Caco-2 (cell line): Measurements from ENCODE around the gene GPR3. TPM values are rescaled to one million over a fixed set of nuclear protein-coding genes. Genes with fewer than 3 reads are reported as not detected.

ENCODE experiments used
- BruUV-seq: library from RNA; stranded (reverse); fragments of 400-500 nt; replicated peaks from 2 replicates; lab custom pipeline; 2021; lab: Mats Ljungman, UMichigan
- CTCF ChIA-PET: fragments of 300-600 bp; sonication (Branson Sonifier 250); formaldehyde crosslinking; loops from one replicate; lab custom pipeline; 2022; ENCODE audit warnings: antibody characterized with exemption; lab: Charles Lee
- POLR2A ChIA-PET: fragments of 300-600 bp; sonication (Branson Sonifier 250); formaldehyde crosslinking; loops from one replicate; lab custom pipeline; 2022; ENCODE audit warnings: antibody characterized with exemption; lab: Charles Lee
- DNase-seq, 2 experiments: peaks; one replicate each; pipeline versions ENCODE4 v3.0.0 to v3.0.0-alpha.2; 2020 to 2022
- H3K27me3 ChIP-seq: replicated peaks from 2 replicates; pipeline ENCODE4 v1.6.0; 2011; ENCODE audit warnings: low read length; ENCODE audit not compliant: control insufficient read depth, insufficient read depth
- H3K36me3 ChIP-seq: 2 replicates; pipeline ENCODE4 v1.5.1; 2011; ENCODE audit warnings: low read length; ENCODE audit not compliant: control insufficient read depth, insufficient read depth
- H3K4me1 ChIP-seq: fragments of 250-450 bp; sonication (Bioruptor Pico); 2 replicates; pipeline ENCODE4 v1.5.1; 2020; ENCODE audit warnings: mild to moderate bottlenecking
- H3K4me3 ChIP-seq: 2 replicates; pipeline ENCODE4 v1.5.1; 2011; ENCODE audit warnings: low read depth, mild to moderate bottlenecking, control low read depth, low read length
- H3K9me3 ChIP-seq: fragments of 250-450 bp; sonication (Bioruptor Pico); 2 replicates; pipeline ENCODE4 v1.5.1; 2020; ENCODE audit warnings: mild to moderate bottlenecking, moderate library complexity
- H3K27ac Mint-ChIP-seq: one replicate; pipeline ENCODE4 v1.8.0; 2022; ENCODE audit warnings: mixed read lengths; ENCODE audit not compliant: unreplicated experiment
- H3K27me3 Mint-ChIP-seq: one replicate; pipeline ENCODE4 v1.8.0; 2022; ENCODE audit warnings: mixed read lengths; ENCODE audit not compliant: insufficient read depth, unreplicated experiment
- H3K36me3 Mint-ChIP-seq: one replicate; pipeline ENCODE4 v1.8.0; 2022; ENCODE audit warnings: mild to moderate bottlenecking, mixed read lengths; ENCODE audit not compliant: insufficient read depth, unreplicated experiment
- H3K4me1 Mint-ChIP-seq: one replicate; pipeline ENCODE4 v1.8.0; 2022; ENCODE audit warnings: low read depth, mixed read lengths; ENCODE audit not compliant: unreplicated experiment
- H3K4me3 Mint-ChIP-seq: one replicate; pipeline ENCODE4 v1.8.0; 2022; ENCODE audit warnings: mild to moderate bottlenecking, moderate library complexity, mixed read lengths; ENCODE audit not compliant: unreplicated experiment
- H3K9me3 Mint-ChIP-seq: one replicate; pipeline ENCODE4 v1.8.0; 2022; ENCODE audit warnings: mixed read lengths; ENCODE audit not compliant: unreplicated experiment
- intact Hi-C: fragments of 100-400 bp; cut with micrococcal nuclease; formaldehyde crosslinking; loops from one replicate; pipeline ENCODE4 v1.10.0; 2022; ENCODE audit not compliant: unreplicated experiment
- total RNA-seq: library from RNA; stranded (reverse); gene quantifications from 2 replicates; pipeline ENCODE4 v1.2.3, GENCODE V29; 2022
- TF ChIP-seq, protein P1 (sequence below), 2 experiments: fragments of 200-600 bp in 1 of 2; IDR thresholded peaks; 1 replicate in 1 of 2; 2 replicates in 1 of 2; pipeline versions ENCODE4 v1.5.1 to v1.8.0; 2011 to 2022; ENCODE audit warnings: antibody characterized with exemption in 1 of 2, control low read depth in 1 of 2, inconsistent platforms in 1 of 2, low read depth in 1 of 2, low read length in 1 of 2, mild to moderate bottlenecking in 1 of 2, moderate library complexity in 1 of 2; ENCODE audit not compliant: insufficient read depth in 1 of 2, severe bottlenecking in 1 of 2, unreplicated experiment in 1 of 2

The GPR3 gene
- total RNA-seq, 1 experiment from 2014 or later, result 0.91 TPM

DNA sequence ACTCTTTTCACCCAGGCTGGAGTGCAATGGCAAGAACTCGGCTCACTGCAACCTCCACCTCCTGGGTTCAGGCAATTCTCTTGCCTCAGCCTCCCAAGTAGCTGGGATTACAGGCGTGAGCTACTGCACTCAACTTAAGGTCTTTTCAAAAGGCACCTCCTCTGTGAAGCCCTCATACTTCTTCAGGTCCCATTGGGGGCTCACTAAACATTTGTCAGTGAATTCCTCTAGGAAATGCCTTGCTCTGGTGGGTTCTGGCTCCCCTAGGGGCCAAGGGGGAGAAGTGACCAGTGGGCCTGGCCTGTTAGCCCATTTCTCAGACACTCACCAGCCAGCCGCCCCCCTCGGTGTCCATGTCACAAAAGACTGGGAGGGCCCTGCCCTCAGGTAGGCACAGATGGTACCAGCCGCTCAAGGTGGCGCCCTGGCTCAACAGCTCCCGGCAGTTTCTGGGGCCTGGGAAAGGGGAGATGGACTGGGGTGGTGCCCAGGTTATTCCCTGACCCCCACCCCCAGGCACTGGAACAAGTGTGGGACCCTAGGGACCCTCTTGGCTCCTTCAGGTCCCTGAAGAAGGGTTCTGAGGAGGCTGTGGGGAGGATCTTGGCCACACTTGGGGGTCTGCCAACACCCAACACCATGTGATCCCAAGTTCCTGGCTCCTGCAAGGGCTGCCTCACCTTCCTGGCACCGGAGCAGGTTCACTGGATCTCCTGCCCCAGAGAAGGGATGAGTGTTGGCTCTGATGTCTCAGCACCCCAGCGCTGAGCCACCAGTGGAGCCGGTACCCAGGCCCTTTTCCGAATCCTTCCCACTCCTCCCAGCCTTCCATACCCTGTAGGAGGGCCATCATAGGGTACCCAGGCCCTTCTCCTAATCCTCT lies 19.4 kb upstream of the GPR3 start:
- intact Hi-C loops, result no loop called here
- Mint-ChIP-seq H3K4me1 (no peaks in the 10 kb centered on the region), H3K27me3 (no peaks in the 10 kb centered on the region), H3K36me3 (no peaks in the 10 kb centered on the region), H3K27ac (no peak overlapping the region), H3K9me3 (no peaks in the 10 kb centered on the region), H3K4me3 (no peak overlapping the region)
- no peaks in the 10 kb centered on the region for H3K27me3 ChIP-seq
- no TSS peak for BruUV-seq
- TF ChIP-seq, protein P1, sequence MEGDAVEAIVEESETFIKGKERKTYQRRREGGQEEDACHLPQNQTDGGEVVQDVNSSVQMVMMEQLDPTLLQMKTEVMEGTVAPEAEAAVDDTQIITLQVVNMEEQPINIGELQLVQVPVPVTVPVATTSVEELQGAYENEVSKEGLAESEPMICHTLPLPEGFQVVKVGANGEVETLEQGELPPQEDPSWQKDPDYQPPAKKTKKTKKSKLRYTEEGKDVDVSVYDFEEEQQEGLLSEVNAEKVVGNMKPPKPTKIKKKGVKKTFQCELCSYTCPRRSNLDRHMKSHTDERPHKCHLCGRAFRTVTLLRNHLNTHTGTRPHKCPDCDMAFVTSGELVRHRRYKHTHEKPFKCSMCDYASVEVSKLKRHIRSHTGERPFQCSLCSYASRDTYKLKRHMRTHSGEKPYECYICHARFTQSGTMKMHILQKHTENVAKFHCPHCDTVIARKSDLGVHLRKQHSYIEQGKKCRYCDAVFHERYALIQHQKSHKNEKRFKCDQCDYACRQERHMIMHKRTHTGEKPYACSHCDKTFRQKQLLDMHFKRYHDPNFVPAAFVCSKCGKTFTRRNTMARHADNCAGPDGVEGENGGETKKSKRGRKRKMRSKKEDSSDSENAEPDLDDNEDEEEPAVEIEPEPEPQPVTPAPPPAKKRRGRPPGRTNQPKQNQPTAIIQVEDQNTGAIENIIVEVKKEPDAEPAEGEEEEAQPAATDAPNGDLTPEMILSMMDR (IDR thresholded peaks at IDR 0.05; ENCODE audit: insufficient read depth in 1 of 2, low read depth in 1 of 2, low read length in 1 of 2, severe bottlenecking in 1 of 2, unreplicated experiment in 1 of 2), result no peak
- DNase-seq, result no peak
- ChIA-PET CTCF (interaction anchor here (0.6 to 1.6 kb wide), 4 partner anchors 15 to 76 kb away, joined by 3 to 6 read pairs (median 5); no protein-coding TSS in a partner anchor), POLR2A (no interaction called here)
- no peak overlapping the region for H3K4me3 ChIP-seq
- no peaks in the 10 kb centered on the region for H3K4me1 ChIP-seq
- no peaks in the 10 kb centered on the region for H3K36me3 ChIP-seq
- no peaks in the 10 kb centered on the region for H3K9me3 ChIP-seq

DNA sequence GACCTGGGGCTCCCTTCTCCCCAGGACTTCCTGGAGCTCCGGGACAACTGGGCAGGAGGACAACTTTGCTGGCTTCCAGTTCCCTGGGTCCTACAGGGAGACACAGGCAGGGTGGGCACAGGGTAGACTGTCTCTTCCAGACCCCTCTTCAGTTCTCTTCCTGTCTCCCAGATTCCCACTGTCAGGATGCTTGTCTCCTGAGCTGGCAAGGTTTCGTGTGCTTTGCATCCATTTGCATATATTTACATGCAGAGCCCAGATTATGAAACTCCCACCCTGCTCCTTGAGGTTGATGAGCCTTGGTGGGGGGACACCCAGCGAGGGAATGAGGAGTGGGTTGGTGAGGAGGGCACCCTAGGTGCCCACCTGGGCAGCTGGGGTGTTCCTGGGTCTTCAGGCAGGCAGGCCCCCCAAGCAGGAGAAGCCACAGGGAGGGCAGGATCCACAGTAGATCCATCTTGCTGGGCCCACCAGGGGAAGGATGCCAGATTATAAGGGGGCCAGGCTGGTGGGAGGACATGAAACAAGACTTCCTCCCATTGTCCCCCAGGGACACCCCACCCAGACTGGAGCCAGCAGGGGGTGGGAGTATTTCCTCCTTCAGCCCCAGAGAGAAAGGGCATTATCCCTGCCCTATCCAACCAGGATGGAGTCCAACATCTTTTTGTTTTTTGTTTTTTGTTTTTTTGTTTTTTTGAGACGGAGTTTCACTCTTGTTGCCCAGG lies 17.9 kb upstream of the GPR3 start, which contains the start of gene FCN3:
Gene FCN3, minus strand, starts transcription at position 463 of the 725 bp plus-strand sequence. Its CDS starts 6 bp downstream, at position 457.
- no peak for DNase-seq
- ChIA-PET CTCF (interaction anchor here (0.6 kb wide), 1 partner anchor 122 kb away, joined by 3 read pairs; no protein-coding TSS in a partner anchor), POLR2A (no interaction called here)
- Mint-ChIP-seq H3K27ac (no peak within 1 kb of the TSS), H3K4me3 (no peak within 1 kb of the TSS), H3K4me1 (no peaks in the 10 kb centered on the region), H3K36me3 (no peaks in the 10 kb centered on the region), H3K9me3 (no peaks in the 10 kb centered on the region), H3K27me3 (no peaks in the 10 kb centered on the region)
- no TSS peak for BruUV-seq
- Histone ChIP-seq H3K36me3 (no peaks in the 10 kb centered on the region), H3K4me3 (no peak within 1 kb of the TSS), H3K9me3 (no peaks in the 10 kb centered on the region), H3K4me1 (no peaks in the 10 kb centered on the region), H3K27me3 (no peaks in the 10 kb centered on the region)
- intact Hi-C loops, result no loop called here
- TF ChIP-seq, protein P1 (IDR thresholded peaks at IDR 0.05; ENCODE audit: insufficient read depth in 1 of 2, low read depth in 1 of 2, low read length in 1 of 2, severe bottlenecking in 1 of 2, unreplicated experiment in 1 of 2), result no peak

DNA sequence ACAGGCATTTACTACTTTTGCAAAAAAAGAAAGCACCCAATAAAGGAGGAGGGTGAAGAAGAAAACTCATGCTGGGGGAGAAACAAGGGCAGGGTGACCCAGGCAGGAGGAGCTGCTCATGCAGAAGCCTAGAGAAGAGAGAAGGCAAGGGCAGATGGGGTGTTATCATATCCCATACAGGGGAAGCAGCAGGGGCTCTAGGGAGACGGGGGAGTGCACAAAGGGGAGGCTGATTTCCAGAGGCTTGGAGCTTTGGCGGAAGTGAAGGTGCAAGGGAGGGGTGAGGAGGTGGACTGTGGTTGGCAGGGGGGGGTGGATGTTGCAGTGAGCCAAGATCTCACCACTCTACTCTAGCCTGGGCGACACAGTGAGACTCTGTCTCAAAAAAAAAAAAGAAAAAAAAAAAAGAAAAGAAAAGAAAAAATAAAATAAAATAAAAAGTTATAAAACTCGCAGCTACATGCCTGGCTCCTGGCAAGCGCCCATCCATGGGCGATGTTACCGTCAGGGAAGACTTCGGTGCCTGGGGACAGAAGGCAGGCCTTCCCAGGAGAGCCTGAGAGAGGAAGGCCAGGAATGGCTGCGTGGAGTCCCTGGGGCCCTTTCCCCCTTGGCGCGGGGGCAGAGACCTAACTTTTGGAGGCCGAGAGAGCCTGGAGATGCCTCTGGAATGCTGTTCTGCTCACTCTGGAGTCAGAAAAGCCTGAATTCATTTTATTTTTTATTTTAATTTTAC lies 14.5 kb upstream of the GPR3 start:
- Mint-ChIP-seq H3K27me3 (no peaks in the 10 kb centered on the region), H3K27ac (no peak overlapping the region), H3K4me1 (no peaks in the 10 kb centered on the region), H3K36me3 (no peaks in the 10 kb centered on the region), H3K4me3 (no peak overlapping the region), H3K9me3 (no peaks in the 10 kb centered on the region)
- CTCF ChIA-PET, result interaction anchor here (1.5 kb wide), 1 partner anchor 10 kb away, joined by 7 read pairs; no protein-coding TSS in a partner anchor
- intact Hi-C loops, result no loop called here
- BruUV-seq, result no TSS peak
- Histone ChIP-seq H3K36me3 (no peaks in the 10 kb centered on the region), H3K9me3 (no peaks in the 10 kb centered on the region), H3K27me3 (no peaks in the 10 kb centered on the region), H3K4me3 (no peak overlapping the region), H3K4me1 (no peaks in the 10 kb centered on the region)
- POLR2A ChIA-PET, result no interaction called here
- TF ChIP-seq, protein P1 (IDR thresholded peaks at IDR 0.05; ENCODE audit: insufficient read depth in 1 of 2, low read depth in 1 of 2, low read length in 1 of 2, severe bottlenecking in 1 of 2, unreplicated experiment in 1 of 2), result no peak
- no peak for DNase-seq
